GM12878 (cell line): ENCODE data around the gene PDIA3. TPM values are rescaled to one million over a fixed set of nuclear protein-coding genes. Genes with fewer than 3 reads are reported as not detected.

Source experiments
- ATAC-seq: fragments of 200-7000 bp; cut with Tn5 transposase; 3 replicates; pipeline ENCODE4 v1.9.1; 2020; ENCODE audit warnings: mild to moderate bottlenecking, moderate library complexity
- BruUV-seq: library from RNA; stranded (reverse); fragments of 400-500 nt; replicated peaks from 2 replicates; lab custom pipeline; 2021; lab: Mats Ljungman, UMichigan
- CTCF ChIA-PET: fragments of 300-600 bp; sonication (Branson Sonifier 250); formaldehyde crosslinking; extraction: SDS; loops from one replicate; lab custom pipeline; 2021; ENCODE audit warnings: inconsistent platforms; lab: Yijun Ruan, JAX
- POLR2A ChIA-PET: fragments of 350-600 bp; formaldehyde crosslinking; extraction: SDS; loops from one replicate; lab custom pipeline; 2021; ENCODE audit warnings: inconsistent platforms; lab: Charles Lee
- RAD21 ChIA-PET: fragments of 300-600 bp; sonication (Branson Sonifier 250); formaldehyde crosslinking; loops from one replicate; lab custom pipeline; 2023; ENCODE audit warnings: antibody characterized with exemption; ENCODE audit not compliant: unreplicated experiment; lab: Charles Lee
- SMC1A ChIA-PET: fragments of 300-600 bp; sonication (Branson Sonifier 250); formaldehyde crosslinking; loops from one replicate; lab custom pipeline; 2023; ENCODE audit not compliant: unreplicated experiment, uncharacterized antibody; lab: Charles Lee
- DNase-seq: peaks from one replicate; pipeline ENCODE4 v3.0.0-alpha.2; 2011; ENCODE audit warnings: low read depth, low spot score
- FAIRE-seq: peaks from 3 replicates; lab custom pipeline; 2011; peaks lifted over from hg19 to GRCh38; lab: Jason Lieb, UNC
- H2AFZ ChIP-seq: 2 replicates; pipeline ENCODE4 v1.6.0; 2011; ENCODE audit warnings: low read depth, low read length, control low read depth; ENCODE audit not compliant: control insufficient read depth
- H3K27ac ChIP-seq: 2 replicates; pipeline ENCODE4 v1.5.1; 2011; ENCODE audit warnings: control low read depth; ENCODE audit not compliant: control insufficient read depth, insufficient read depth
- H3K27me3 ChIP-seq, 2 experiments: replicated peaks in 1 of 2; 2 replicates each; pipeline versions ENCODE4 v1.6.0 to v1.6.1; 2011; ENCODE audit warnings: low read length in 1 of 2; ENCODE audit not compliant: control insufficient read depth in 2 of 2, insufficient read depth in 2 of 2
- H3K36me3 ChIP-seq, 2 experiments: 2 replicates each; pipeline ENCODE4 v1.5.1; 2011; ENCODE audit warnings: low read length in 1 of 2; ENCODE audit not compliant: control insufficient read depth in 2 of 2, insufficient read depth in 2 of 2
- H3K4me1 ChIP-seq: 2 replicates; pipeline ENCODE4 v1.6.1; 2011; ENCODE audit warnings: mild to moderate bottlenecking, low read length, moderate library complexity, mixed read lengths; ENCODE audit not compliant: control insufficient read depth, insufficient read depth
- H3K4me2 ChIP-seq: 2 replicates; pipeline ENCODE4 v1.6.0; 2011; ENCODE audit warnings: control low read depth; ENCODE audit not compliant: control insufficient read depth, insufficient read depth
- H3K4me3 ChIP-seq: fragments of 200-600 bp; sonication (generic); 2 replicates; pipeline ENCODE4 v1.5.1; 2016
- H3K79me2 ChIP-seq: 2 replicates; pipeline ENCODE4 v1.6.0; 2011; ENCODE audit warnings: low read length; ENCODE audit not compliant: control insufficient read depth, insufficient read depth
- H3K9ac ChIP-seq: 2 replicates; pipeline ENCODE4 v1.8.0; 2011; ENCODE audit warnings: low read length, control low read depth, mixed read lengths; ENCODE audit not compliant: control insufficient read depth, insufficient read depth
- H3K9me3 ChIP-seq: replicated peaks from 3 replicates; pipeline ENCODE4 v1.5.1; 2011; ENCODE audit warnings: mild to moderate bottlenecking, low read length; ENCODE audit not compliant: control insufficient read depth, insufficient read depth
- H4K20me1 ChIP-seq: 2 replicates; pipeline ENCODE4 v1.6.0; 2011; ENCODE audit not compliant: control insufficient read depth, insufficient read depth
- ATF7 ChIP-seq: fragments of 450-650 bp; IDR thresholded peaks from 2 replicates; pipeline ENCODE4 v1.6.1; 2016; ENCODE audit warnings: low read depth, mild to moderate bottlenecking
- BACH1 ChIP-seq: fragments of 450-650 bp; IDR thresholded peaks from 2 replicates; pipeline ENCODE4 v1.6.1; 2017; ENCODE audit warnings: mild to moderate bottlenecking, borderline replicate concordance
- CREB1 ChIP-seq: IDR thresholded peaks from 2 replicates; pipeline ENCODE4 v1.6.1; 2012; ENCODE audit warnings: low read depth, mild to moderate bottlenecking, inconsistent platforms
- CREM ChIP-seq: IDR thresholded peaks from 2 replicates; pipeline ENCODE4 v1.6.1; 2014; ENCODE audit warnings: antibody characterized with exemption, low read depth
- E4F1 ChIP-seq: fragments of 450-650 bp; IDR thresholded peaks from 2 replicates; pipeline ENCODE4 v1.6.1; 2018; ENCODE audit warnings: borderline replicate concordance, mild to moderate bottlenecking; ENCODE audit not compliant: partially characterized antibody
- KLF5 ChIP-seq: fragments of 450-650 bp; IDR thresholded peaks from 2 replicates; pipeline ENCODE4 v1.6.1; 2014; ENCODE audit warnings: mild to moderate bottlenecking; ENCODE audit not compliant: partially characterized antibody
- NBN ChIP-seq: fragments of 450-650 bp; IDR thresholded peaks from 2 replicates; pipeline ENCODE4 v1.6.1; 2016
- NKRF ChIP-seq: fragments of 450-650 bp; conservative IDR thresholded peaks from 2 replicates; pipeline ENCODE4 v1.6.1; 2017; ENCODE audit warnings: mild to moderate bottlenecking, moderate library complexity
- RELA ChIP-seq: fragments of 450-650 bp; IDR thresholded peaks from 2 replicates; pipeline ENCODE4 v1.8.0; 2014; ENCODE audit warnings: borderline replicate concordance; ENCODE audit not compliant: partially characterized antibody
- SMAD1 ChIP-seq: fragments of 450-650 bp; IDR thresholded peaks from 2 replicates; pipeline ENCODE4 v1.6.1; 2018; ENCODE audit warnings: mild to moderate bottlenecking, low read depth; ENCODE audit not compliant: partially characterized antibody
- TAF1 ChIP-seq: IDR thresholded peaks from 2 replicates; pipeline ENCODE4 v1.6.1; 2011; ENCODE audit warnings: mild to moderate bottlenecking, low read depth, low read length, borderline replicate concordance
- TCF3 ChIP-seq: IDR thresholded peaks from 2 replicates; pipeline ENCODE4 v1.6.1; 2012; ENCODE audit warnings: low read depth, mild to moderate bottlenecking, low read length, borderline replicate concordance; ENCODE audit not compliant: insufficient read depth
- ZNF687 ChIP-seq: fragments of 450-650 bp; IDR thresholded peaks from 2 replicates; pipeline ENCODE4 v1.6.1; 2017; ENCODE audit warnings: mild to moderate bottlenecking, moderate library complexity
- WGBS: methylation state at CpG from one replicate; pipeline ENCODE4 v1.1.6; 2016; ENCODE audit warnings: low lambda C conversion rate; ENCODE audit not compliant: insufficient replicate concordance, insufficient coverage; ENCODE audit errors: missing lambda C conversion rate; 5-methylcytosine and 5-hydroxymethylcytosine counted together
- in situ Hi-C: fragments of 300-500 bp; cut with MboI; formaldehyde crosslinking; loops from 9 replicates; pipeline ENCODE4 v1.14.3; 2018; ENCODE audit warnings: mixed read lengths
- intact Hi-C: fragments of 100-400 bp; cut with micrococcal nuclease; formaldehyde crosslinking; loops from one replicate; pipeline ENCODE4 v1.14.2; 2022; ENCODE audit not compliant: unreplicated experiment
- polyA plus RNA-seq, 11 experiments: library from polyadenylated mRNA; depleted of rRNA in 4 of 11; unstranded in 6 of 11; stranded (reverse) in 5 of 11; fragments of >200 nt; fragmentation: Nextera tagmentation in 4 of 11; fragmentation: Illumina TruSeq in 1 of 11; extraction: Ambion mirVana in 4 of 11; extraction: Trizol in 1 of 11; gene quantifications; 1 replicate in 1 of 11; 2 replicates in 10 of 11; pipeline versions ENCODE4 v1.2.1 to v1.2.3, GENCODE V29; 2011 to 2016; ENCODE audit warnings: inconsistent platforms in 2 of 11, missing spikeins in 2 of 11, low read depth in 1 of 11
- total RNA-seq, 4 experiments: library from RNA; depleted of rRNA in 3 of 4; stranded (reverse); fragments of >200 nt in 3 of 4; fragmentation: Illumina TruSeq in 1 of 4; extraction: Trizol in 1 of 4; gene quantifications; 2 replicates each; pipeline versions ENCODE4 v1.2.1 to v1.2.3, GENCODE V29; 2013 to 2021

Gene PDIA3
- total and polyA plus RNA-seq, 10 of the 15 experiments (the other 5 are each of a cell fraction or from before 2014, with no cell fraction given): 18.2 to 716 (median 181) TPM

- intact Hi-C loops: loop anchor here (1.0 to 2.0 kb wide), 2 partner anchors 8 to 28 kb away; partner anchors contain the start of gene SERF2
- 2% methylated on average over 41 of the region's 44 CpGs for WGBS
- no peaks in the 10 kb centered on the region for H3K9me3 ChIP-seq
- DNase-seq (peak; percentile 55), FAIRE-seq (peak; percentile 95), ATAC-seq (peak; percentile 93)
- ChIA-PET CTCF (interaction anchor here (0.9 to 1.9 kb wide), 7 partner anchors 8 to 51 kb away, joined by 3 to 9 read pairs (median 6); partner anchors contain the start of gene ELL3), SMC1A (interaction anchor here (0.7 to 2.5 kb wide), 10 partner anchors 8 to 68 kb away, joined by 3 to 18 read pairs (median 4); partner anchors contain the start of genes ELL3, MFAP1, SERF2 and WDR76), POLR2A (interaction anchor here (0.5 to 4.6 kb wide), 15 partner anchors 8 to 304 kb away, joined by 3 to 41 read pairs (median 6); partner anchors contain the start of genes ELL3, MFAP1 and SERF2), RAD21 (interaction anchor here (0.9 to 4.3 kb wide), 8 partner anchors 8 to 51 kb away, joined by 3 to 19 read pairs (median 10); partner anchors contain the start of genes ELL3 and MFAP1)
- peak within 1 kb of the TSS; percentile 52 for H3K4me2 ChIP-seq
- H2AFZ ChIP-seq: peak within 1 kb of the TSS; percentile 53
- H3K27ac ChIP-seq: peak within 1 kb of the TSS; percentile 75
- H3K9ac ChIP-seq: peak within 1 kb of the TSS; percentile 87
- BruUV-seq: TSS peak; percentile 46
- H3K27me3 ChIP-seq: no peaks in the 10 kb centered on the region
- H3K36me3 ChIP-seq: peaks cover 3 to 29% of the 10 kb centered on the region in 2 experiments
- H4K20me1 ChIP-seq: no peaks in the 10 kb centered on the region
- H3K79me2 ChIP-seq: peaks cover 19% of the 10 kb centered on the region
- in situ Hi-C loops: loop anchor here (5.0 kb wide), 1 partner anchor 48 kb away; no protein-coding TSS in a partner anchor
- H3K4me3 ChIP-seq: peak within 1 kb of the TSS; percentile 78
- H3K4me1 ChIP-seq: peaks cover 24% of the 10 kb centered on the region
- TF ChIP-seq CREM (0 out of 2 replicates have a peak, but pooled peaks have one; percentile 52), BACH1 (peak; percentile 83; the same call in 1 of the 2 replicates), ZNF687 (peak; percentile 67), KLF5 (peak; percentile 42), TAF1 (peak; percentile 88), NKRF (peak; percentile 74), NBN (peak; percentile 84), CREB1 (peak; percentile 74), ATF7 (peak; percentile 40; the same call in 1 of the 2 replicates), E4F1 (peak; percentile 64), RELA (peak; percentile 46), TCF3 (no peak), SMAD1 (peak; percentile 80)
Observed at GRCh38 chr15:43800286-43801141, 54.3 kb downstream of the PDIA3 start, which contains the start of gene HYPK. Gene HYPK, plus strand, starts transcription at chr15:43800599. Its CDS starts 24 bp downstream, at chr15:43800623.
